Colonic mucosa (tissue), 4 donors: ENCODE results near the gene MPDU1. TPM values are rescaled to one million over a fixed set of nuclear protein-coding genes. Genes with fewer than 3 reads are reported as not detected.

Source experiments
- DNase-seq: peaks from one replicate; pipeline ENCODE4 v3.0.0-alpha.2; 2020
- H3K27ac ChIP-seq: fragments of 200-600 bp; one replicate; pipeline ENCODE4 v1.8.0; 2021
- H3K27me3 ChIP-seq: fragments of 200-600 bp; one replicate; pipeline ENCODE4 v1.8.0; 2021
- H3K36me3 ChIP-seq: fragments of 200-600 bp; one replicate; pipeline ENCODE4 v1.8.0; 2021
- H3K4me1 ChIP-seq: fragments of 200-600 bp; one replicate; pipeline ENCODE4 v1.8.0; 2021; ENCODE audit warnings: mild to moderate bottlenecking
- H3K4me3 ChIP-seq: fragments of 200-600 bp; one replicate; pipeline ENCODE4 v1.8.0; 2021
- H3K9ac ChIP-seq, 2 donors: one replicate each; pipeline ENCODE4 v1.7.0; 2013; ENCODE audit warnings: control low read depth in 2 of 2, low read depth in 2 of 2, low read length in 2 of 2
- H3K9me3 ChIP-seq: fragments of 200-600 bp; one replicate; pipeline ENCODE4 v1.8.0; 2021
- intact Hi-C: fragments of 100-400 bp; cut with DNase I; formaldehyde crosslinking; loops from one replicate; pipeline ENCODE4 v1.14.1; 2022
- total RNA-seq, 2 donors: library from RNA; stranded (reverse); fragmentation: NEBNext Ultra II Directional in 1 of 2; extraction: Animal tissue kit (Norgen Biotek cat#: 25700) in 1 of 2; gene quantifications; one replicate each; pipeline ENCODE4 v1.2.1, GENCODE V29; 2021
- TF ChIP-seq, protein P1 (sequence below): fragments of 200-600 bp; IDR thresholded peaks from one replicate; pipeline ENCODE4 v1.8.0; 2022; ENCODE audit warnings: antibody characterized with exemption, mild to moderate bottlenecking
- donor health status: healthy.
- donor health status: DM: no; HTN: no; CAD: no.
- donor health status: DM: no; HTN: no; CAD: no.

Gene MPDU1
- total RNA-seq, 2 donors from 2014 or later, result 80.1 to 111 TPM

DNA sequence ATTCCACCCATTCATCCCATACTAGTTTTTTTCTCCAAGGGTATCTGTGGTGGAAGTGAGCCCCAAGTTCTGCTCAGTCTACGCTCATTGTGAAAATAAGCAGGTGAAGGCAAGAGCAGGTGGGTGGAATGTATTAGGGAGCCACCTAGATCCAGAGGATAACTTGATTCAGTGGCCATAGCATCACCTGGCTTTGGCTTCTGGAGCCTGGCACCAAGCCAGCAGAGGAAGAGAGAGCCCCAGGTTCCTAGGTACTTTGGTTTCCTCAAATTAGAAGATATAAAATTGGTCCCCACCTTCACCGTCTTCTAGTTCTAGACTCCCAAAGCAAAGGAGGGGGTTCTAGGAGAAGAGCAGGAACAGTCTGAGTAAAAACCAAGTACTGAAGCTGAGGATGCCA lies 27.0 kb downstream of the MPDU1 start:
- peaks cover 8% of the 10 kb centered on the region for H3K4me1 ChIP-seq
- H3K27me3 ChIP-seq, result no peaks in the 10 kb centered on the region
- intact Hi-C loops, result no loop called here
- no peaks in the 10 kb centered on the region for H3K9me3 ChIP-seq
- no peak overlapping the region for H3K4me3 ChIP-seq
- H3K9ac ChIP-seq, result no peak overlapping the region
- TF ChIP-seq, protein P1, sequence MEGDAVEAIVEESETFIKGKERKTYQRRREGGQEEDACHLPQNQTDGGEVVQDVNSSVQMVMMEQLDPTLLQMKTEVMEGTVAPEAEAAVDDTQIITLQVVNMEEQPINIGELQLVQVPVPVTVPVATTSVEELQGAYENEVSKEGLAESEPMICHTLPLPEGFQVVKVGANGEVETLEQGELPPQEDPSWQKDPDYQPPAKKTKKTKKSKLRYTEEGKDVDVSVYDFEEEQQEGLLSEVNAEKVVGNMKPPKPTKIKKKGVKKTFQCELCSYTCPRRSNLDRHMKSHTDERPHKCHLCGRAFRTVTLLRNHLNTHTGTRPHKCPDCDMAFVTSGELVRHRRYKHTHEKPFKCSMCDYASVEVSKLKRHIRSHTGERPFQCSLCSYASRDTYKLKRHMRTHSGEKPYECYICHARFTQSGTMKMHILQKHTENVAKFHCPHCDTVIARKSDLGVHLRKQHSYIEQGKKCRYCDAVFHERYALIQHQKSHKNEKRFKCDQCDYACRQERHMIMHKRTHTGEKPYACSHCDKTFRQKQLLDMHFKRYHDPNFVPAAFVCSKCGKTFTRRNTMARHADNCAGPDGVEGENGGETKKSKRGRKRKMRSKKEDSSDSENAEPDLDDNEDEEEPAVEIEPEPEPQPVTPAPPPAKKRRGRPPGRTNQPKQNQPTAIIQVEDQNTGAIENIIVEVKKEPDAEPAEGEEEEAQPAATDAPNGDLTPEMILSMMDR, result no peak
- no peak overlapping the region for H3K27ac ChIP-seq
- no peaks in the 10 kb centered on the region for H3K36me3 ChIP-seq
- no peak for DNase-seq

DNA sequence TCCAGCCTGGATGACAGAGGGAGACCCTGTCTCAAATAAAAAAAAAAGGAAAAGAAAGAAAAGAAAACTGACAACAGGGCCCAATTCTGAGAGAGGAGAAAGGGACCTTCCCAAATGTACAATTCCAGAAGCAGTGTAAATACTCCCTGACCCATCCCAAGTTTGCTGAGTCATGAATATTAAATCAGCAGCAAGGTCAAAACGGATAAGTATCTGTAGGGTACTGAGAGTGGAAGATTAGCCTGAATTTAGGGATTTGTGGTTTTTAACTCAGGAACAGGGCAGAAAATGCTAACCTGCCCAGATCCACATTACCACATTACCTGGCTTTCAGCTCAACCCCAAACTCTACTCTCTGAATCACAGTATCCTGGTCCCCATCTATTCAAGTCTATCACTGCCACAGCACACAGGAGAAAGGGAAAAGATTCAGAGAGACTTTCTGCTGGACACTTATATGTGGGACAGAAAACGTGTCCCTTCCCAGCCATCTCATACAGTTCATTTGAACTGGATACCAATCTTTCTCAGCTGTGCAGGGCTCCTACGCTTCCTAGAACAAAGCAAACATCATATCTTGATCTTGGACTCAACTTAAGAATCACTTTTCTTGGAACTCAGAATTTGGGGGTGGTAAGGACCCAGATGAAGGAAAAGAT lies 28.1 kb downstream of the MPDU1 start:
- H3K27ac ChIP-seq, result no peak overlapping the region
- DNase-seq, result no peak
- no peaks in the 10 kb centered on the region for H3K36me3 ChIP-seq
- H3K27me3 ChIP-seq, result no peaks in the 10 kb centered on the region
- no peaks in the 10 kb centered on the region for H3K9me3 ChIP-seq
- TF ChIP-seq, protein P1, result no peak
- H3K4me3 ChIP-seq, result no peak overlapping the region
- H3K4me1 ChIP-seq, result peaks cover 8% of the 10 kb centered on the region
- H3K9ac ChIP-seq, result no peak overlapping the region
- intact Hi-C loops, result no loop called here

DNA sequence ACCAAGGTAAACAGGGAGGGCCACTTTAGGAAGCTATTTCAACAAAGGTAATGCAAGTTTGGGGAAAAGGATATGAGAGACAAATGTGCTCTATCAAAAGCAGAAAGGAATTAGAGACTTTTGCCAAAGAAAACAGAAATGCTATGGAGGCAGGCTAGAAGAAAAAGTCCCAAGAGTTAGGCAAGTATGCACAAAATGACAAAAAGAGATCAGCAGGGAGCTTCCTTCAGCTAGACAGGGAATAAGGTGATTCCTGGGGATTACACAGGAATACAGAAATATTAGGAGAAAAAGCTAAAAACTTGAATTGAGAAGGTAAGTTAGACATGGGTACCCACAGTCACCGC lies 28.6 kb downstream of the MPDU1 start:
- no peak overlapping the region for H3K9ac ChIP-seq
- H3K36me3 ChIP-seq, result no peaks in the 10 kb centered on the region
- no peak overlapping the region for H3K4me3 ChIP-seq
- H3K4me1 ChIP-seq, result peaks cover 8% of the 10 kb centered on the region
- TF ChIP-seq, protein P1, result no peak
- DNase-seq, result no peak
- intact Hi-C loops, result no loop called here
- H3K27ac ChIP-seq, result no peak overlapping the region
- H3K27me3 ChIP-seq, result no peaks in the 10 kb centered on the region
- no peaks in the 10 kb centered on the region for H3K9me3 ChIP-seq

DNA sequence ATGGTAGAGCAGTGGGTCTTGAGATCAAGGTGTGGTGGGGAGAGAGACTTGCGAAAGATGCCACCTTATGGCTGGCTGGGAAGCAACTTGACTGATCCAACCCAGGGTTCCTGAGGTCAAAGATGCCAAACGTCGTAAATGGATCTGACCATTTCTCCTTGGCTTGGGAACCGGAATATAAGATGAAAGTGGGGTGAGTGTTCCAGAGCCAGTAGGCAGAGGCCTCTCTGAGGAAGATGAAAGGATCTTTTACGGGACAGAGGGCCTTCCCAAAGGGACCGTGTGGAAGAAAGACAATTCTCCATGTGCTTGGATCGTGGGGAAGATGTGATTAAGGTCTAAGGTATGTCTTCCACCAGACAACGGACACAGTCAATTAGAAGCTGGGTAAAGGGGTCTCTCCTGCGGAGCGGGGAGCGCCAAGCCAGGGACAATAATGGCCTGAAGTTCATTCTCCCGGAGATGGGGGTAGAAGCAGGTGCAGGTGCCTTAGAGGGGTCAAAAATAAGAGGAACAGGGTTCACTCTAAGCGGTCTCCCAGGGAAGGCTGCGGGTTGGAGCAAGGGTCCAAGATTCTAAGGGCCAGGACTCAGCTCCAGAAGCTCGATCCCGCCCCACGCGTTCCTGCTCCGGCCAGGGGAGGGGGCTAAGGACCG lies 30.2 kb downstream of the MPDU1 start:
- H3K4me1 ChIP-seq, result peaks cover 8% of the 10 kb centered on the region
- H3K4me3 ChIP-seq, result peak overlapping the region; percentile 93
- peak overlapping the region; percentile 90 for H3K27ac ChIP-seq
- H3K9me3 ChIP-seq, result no peaks in the 10 kb centered on the region
- peak overlapping the region; percentile 88 to 94 for H3K9ac ChIP-seq
- no peaks in the 10 kb centered on the region for H3K36me3 ChIP-seq
- intact Hi-C loops, result no loop called here
- H3K27me3 ChIP-seq, result no peaks in the 10 kb centered on the region
- DNase-seq, result no peak
- TF ChIP-seq, protein P1, result no peak

DNA sequence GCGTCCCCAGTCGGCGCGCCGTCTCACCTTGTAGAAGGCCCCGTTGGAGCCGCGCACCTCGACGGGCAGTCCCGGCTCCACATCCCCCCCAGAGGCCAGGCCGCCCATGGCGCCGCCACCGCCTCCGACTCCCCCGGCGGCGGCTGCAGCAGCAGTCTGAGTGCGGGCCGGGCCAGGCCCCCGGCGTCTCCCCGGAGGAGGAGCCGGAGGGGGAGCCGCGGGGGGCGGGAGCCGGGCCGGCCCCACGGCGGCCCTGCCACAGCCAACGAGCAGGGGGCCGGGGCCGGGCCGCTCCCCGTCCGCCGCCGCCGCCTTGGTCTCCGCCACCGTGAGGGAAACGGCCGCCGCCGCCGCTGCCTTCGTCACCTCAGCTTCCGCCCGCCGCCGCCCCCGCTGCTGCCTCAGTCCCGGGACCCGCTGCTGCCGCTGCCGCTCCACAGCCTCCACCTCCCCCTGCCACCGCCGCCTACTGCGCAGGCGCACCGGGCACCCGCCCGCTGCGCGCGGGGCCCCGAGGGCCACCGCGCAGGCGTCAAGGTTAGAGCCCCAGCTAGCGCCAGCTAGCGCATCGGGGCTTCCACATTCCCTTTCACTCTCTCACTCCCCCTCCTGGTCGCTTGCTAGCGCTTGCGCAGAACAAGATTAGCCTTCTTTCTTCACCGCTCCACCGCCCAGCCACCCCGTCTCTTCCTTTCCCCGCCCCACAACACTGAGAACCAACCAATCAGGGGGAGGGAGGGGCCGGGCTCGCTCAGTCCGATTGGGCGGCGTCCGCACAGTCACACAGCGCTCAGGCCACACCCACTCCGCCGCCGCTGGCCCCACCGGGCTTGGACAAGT lies 31.0 kb downstream of the MPDU1 start, which contains the start of gene FXR2:
TSS of gene FXR2 (minus strand) at position 473 of the 840 bp plus-strand sequence. CDS start at position 108, 365 bp downstream.
- TF ChIP-seq, protein P1, result peak; percentile 42
- Histone ChIP-seq H3K27ac (peak within 1 kb of the TSS; percentile 90), H3K4me1 (peaks cover 8% of the 10 kb centered on the region), H3K4me3 (peak within 1 kb of the TSS; percentile 93), H3K27me3 (no peaks in the 10 kb centered on the region), H3K36me3 (no peaks in the 10 kb centered on the region), H3K9me3 (no peaks in the 10 kb centered on the region), H3K9ac (peak within 1 kb of the TSS; percentile 88 to 94)
- DNase-seq, result peak; percentile 100
- intact Hi-C loops, result no loop called here
